Eye (tissue), 1 donor: ENCODE data around the gene DYNC1LI1.
"Not testable (repeated sequence)": the region's sequence is repeated elsewhere in the genome, so short reads cannot be mapped to it uniquely, and the experiment has no call there.

ENCODE experiments used
- DNase-seq: peaks from one replicate; pipeline ENCODE4 v3.0.0-alpha.2; 2015

DYNC1LI1 gene

DNA sequence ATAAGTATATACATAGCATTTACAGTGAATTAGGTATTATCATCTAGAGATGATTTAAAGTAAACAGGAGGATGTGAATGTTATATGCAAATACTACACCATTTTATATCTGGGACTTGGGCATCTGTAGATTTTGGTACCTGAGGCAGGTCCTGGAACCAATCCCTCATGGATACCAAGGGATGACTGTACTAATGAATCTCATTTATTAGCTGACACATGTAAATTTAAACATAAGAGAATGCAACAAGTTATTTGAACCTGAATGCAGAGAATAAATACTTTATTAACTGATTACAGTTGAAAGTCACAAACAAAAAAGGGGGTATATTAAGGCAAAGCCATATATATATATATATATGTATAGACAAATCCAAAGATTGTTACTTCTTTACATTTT is 44.9 kb downstream of the DYNC1LI1 start:
- DNase-seq, result no peak

DNA sequence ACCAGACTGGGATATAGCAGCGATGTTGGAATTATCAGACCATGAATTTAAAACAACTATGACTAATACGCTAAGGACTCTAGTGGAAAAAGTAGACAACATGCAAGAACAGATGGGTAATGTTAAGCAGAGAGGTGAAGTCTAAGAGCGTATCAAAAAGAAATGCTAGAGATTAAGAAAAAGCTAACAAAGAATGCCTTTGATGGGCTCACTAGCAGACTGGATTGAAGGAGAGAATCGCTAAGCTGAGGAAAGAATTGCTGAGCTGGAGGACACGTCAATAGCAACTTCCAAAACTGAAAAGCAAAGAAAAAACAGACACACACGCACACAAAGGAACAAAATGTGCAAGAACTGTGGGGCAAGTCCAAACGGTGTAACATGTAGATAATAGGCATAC is 48.0 kb downstream of the DYNC1LI1 start:
- no peak for DNase-seq

DNA sequence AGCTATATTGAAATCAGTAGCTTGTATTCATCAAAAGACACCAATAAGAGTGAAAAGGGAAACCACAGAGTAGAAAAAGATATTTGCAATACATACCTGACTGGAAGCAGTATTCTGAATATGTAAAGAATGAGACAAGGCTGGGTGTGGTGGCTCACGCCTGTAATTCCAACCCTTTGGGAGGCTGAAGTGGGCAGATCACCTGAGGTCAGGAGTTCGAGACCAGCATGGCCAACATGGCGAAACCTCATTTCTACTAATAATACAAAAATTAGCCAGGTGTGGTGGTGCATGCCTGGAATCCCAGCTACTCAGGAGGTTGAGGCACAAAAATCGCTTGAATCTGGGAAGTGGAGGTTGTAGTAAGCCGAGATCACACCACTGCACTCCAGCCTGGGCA is 51.7 kb downstream of the DYNC1LI1 start:
- not testable (repeated sequence) for DNase-seq

DNA sequence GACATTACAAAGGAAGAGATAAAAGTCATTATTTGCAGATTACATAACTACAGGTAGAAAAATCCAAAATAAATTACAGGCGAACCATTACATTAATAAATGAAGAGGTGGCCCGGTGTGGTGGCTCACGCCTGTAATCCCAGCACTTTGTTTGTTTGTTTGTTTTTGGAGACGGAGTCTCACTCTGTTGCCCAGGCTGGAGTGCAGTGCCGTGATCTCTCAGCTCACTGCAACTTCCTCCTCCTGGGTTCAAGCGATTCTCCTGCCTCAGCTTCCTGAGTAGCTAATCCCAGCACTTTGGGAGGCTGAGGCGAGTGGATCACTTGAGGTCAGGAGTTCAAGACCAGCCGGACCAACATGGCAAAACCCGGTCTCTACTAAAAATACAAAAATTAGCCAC is 53.9 kb downstream of the DYNC1LI1 start:
- DNase-seq, result not testable (repeated sequence)

DNA sequence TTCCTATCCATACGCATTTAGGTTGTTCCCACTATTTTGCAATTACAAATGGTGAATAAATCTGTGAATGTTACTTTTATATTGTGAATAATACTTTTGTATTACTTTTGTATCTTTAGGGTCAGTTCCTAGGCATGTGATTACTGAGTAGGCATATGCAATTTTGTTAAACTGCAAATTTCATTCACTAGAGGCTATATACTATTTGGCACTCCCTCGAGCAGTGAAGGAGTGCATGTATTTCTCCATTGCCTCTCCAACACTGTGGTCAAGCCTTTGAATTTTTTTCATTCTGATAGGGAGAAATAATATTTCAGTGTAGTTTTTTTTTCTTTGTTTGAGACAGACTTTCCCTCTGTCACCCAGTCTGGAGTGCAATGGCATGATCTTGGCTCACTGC is 59.7 kb downstream of the DYNC1LI1 start:
- DNase-seq, result no peak

DNA sequence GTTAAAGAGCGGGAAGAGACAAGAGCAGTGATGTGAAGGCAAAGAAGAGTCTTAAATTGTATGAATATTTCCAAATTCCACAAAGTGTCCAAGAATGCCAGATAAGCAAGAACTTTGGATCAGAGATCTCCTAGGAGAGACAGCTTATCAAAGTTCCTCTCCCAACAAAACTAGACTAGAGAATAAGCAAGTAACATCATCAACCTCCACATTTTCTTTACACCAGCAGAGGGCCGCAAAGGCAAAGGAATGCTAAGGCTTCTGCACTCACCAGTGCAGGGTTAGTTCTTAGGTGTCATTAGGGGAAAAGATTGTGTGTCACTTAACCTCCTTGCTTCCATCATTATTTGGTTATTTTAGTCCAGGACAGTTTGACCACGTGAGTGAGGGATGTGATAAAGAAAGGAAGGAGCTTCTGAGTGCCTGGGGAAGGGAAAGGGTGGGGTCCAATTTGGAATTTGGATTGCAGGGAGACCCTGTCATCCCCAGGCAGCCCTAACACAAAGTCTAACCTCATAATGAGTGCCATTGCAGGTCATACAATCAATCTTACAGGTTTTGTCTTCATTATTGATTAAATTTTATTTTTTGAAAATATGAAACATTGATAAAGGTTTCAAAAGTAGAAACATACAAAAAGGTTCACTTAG is 60.5 kb downstream of the DYNC1LI1 start:
- DNase-seq, result peak; percentile 86

DNA sequence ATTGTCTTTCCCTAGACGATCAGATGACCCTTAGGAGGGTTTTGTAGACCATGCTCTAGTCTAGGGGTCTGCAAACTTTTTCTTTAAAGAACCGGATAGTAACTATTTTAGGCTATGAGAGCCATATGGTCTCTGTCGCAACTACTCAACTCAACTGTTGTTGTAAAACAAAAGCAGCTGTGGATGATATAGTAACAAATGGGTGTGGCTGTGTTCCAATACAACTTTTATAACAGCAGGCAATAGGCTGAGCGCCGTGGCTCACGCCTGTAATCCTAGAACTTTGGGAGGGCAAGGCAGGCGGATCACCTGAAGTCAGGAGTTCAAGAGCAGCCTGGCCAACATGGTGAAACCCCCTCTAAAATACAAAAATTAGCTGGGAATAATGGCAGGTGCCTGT is 61.9 kb downstream of the DYNC1LI1 start:
- no peak for DNase-seq

DNA sequence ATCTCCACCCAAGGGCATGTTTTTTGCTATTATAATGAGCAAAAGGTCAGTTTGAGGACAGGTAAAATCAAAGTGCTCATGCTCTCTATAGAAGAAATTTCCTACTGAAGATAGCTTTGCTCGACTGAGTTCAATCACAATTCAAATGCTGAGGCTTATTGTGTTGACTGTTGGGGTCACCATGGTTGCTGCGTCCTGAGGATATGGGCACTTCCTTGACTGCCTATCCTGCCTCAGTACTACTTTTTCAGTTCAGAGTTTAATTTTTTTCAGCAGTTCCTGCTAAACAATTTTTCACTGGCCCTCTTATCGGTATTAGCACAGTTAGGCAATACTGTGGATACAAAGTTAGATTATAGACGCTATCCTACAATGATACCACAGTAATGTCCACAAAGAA is 64.2 kb downstream of the DYNC1LI1 start:
- DNase-seq, result no peak

DNA sequence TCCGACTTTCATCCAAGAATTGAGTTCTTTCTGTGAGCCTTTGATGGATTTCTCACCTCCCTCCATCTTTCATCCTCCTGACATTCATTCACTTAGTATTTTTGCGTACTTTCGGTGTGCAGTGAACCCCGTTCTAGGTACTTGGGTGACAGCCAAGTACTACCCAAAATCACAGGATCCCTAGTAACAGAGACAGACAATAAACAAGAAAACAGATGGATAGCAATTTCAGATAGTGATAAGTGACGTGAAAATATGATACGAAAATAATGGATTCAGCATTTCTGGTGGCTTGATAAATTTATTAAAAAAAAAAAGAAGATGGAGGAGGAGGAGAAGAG is 67.7 kb downstream of the DYNC1LI1 start:
- DNase-seq, result no peak

DNA sequence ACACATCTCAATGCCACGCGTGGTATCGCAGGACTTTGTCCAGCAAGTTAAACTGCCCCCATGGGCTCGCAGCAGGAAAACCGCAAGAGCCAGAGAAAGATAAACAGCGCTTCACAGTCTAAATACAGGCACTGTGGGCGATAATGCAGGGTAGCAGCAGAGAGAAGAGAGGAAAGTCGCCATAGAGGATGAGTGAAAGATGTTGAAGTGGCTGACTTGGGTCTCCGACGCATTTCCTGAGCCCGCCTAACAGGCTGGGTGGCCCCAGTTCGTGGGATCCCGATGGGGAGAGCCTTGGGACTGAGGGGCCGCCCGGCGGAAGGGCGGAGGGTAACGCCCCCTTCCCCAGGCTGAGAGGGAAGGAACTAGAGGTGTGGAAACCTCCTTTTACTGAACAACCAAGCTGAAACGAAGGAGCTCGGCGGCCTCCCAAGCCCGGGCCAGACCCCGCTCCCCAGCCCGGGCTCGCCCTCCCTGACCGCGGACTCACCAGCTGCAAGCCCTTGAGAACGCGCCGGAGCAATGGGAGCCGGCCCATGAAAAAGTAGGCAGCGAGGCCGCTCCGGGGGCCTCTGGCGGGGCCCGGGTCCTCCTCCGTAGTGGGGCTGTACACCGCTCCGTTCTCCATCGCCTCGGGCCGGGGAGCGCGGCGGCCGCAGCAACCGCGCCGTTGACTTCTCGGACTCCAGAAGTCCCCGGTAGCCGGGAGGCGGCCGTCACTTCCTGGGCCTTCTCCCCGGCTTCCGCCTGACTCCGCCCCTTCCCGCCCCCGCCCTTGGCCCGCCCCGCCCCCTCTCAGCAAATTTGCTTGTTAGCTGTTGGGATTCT is 68.3 kb downstream of the DYNC1LI1 start, which contains the start of gene CMTM6:
CMTM6 (minus strand) TSS at position 735 of the 828 bp plus-strand sequence; CDS start at position 628, 107 bp downstream.
- peak; percentile 93 for DNase-seq

DNA sequence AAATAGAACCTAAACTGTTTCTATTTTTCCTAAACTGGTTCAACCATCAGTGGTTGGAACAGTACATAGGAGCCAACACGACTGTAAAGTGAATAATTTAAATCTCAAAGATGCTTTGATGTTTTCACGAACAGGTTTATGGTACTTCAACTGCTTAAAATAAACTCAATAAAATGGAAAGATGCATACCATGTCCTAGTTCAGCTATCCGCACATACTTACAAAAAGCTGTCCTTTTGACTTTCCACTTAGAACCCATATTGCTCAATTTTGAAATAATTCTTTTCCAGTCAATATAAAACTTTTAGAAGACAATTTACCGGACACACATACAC is 68.9 kb downstream of the DYNC1LI1 start:
- DNase-seq, result no peak

DNA sequence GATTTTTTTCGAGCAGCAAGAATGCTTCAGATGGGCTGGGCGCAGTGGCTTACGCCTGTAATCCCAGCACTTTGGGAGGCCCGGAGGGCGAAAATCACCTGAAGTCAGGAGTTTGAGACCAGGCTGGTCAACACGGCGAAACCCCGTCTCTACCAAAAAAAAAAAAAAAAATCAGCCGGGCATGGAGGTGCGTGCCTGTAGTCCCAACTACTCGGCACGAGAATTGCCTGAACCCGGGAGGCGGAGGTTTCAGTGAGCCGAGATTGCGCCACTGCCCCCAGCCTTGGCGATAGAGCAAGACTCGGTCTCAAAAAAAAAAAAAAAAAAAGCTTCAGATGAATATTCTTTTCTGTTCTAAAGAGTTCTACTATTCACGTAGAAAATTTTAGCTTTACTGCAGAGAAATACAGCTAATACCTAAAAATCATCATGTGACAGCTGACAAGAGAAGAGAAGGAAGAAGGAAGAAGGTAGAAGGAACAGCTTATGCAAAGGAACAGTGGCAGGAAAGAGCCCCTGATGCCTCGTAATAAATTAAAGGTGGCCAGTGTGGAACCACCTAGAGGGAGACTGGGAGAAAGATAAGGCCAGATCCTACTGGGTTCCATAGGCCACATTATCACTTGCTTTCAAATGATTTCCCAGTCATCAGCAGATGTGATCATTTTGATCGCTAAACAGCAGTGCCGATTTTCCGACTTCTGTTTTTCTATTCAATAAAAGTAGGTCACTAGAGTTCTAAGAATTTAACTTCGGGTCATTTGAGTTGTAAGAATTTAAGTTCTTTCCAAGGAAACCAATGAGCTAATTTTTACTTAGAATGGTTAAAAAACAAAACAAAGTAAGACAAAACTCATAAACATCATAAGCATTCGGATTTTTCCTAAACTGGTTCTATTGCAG is 69.5 kb downstream of the DYNC1LI1 start:
- peak; percentile 35 for DNase-seq

DNA sequence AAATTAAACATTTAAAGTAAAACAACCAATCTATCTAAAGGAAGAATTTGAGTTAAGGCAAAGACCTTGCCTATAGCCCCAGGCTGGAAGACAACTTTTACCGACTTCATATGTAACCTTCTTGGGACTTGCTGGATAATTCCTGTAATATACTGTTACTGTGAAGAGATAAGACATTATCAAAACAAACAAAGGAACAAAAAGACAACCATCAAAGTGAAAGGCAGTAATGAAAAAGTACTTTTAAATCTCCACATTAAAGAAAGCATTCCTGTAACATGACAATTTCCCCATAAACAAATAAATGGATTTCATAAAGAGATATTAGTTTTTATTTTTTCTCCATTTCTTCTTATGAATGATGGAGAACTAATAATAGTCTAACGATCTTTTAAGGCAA is 70.4 kb downstream of the DYNC1LI1 start:
- DNase-seq, result no peak

DNA sequence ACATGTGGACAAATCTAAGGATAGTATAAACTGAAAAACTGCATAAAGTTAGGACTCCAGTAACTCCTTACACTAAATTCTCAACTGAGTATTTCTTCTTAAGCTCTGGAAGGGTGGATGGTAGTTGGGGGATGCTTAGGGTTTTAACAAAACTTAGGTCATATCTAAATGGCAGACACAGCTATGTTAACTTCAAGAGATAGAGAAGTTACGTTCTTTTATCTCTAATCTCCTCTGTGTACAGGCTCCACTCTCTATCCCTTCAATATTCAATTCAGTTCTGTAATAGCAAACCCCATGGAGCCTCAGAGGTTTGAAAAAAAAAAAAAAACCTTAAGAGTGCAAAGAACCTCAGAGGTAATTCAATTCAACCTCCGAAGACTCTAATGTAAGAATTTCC is 71.1 kb downstream of the DYNC1LI1 start:
- DNase-seq, result no peak

DNA sequence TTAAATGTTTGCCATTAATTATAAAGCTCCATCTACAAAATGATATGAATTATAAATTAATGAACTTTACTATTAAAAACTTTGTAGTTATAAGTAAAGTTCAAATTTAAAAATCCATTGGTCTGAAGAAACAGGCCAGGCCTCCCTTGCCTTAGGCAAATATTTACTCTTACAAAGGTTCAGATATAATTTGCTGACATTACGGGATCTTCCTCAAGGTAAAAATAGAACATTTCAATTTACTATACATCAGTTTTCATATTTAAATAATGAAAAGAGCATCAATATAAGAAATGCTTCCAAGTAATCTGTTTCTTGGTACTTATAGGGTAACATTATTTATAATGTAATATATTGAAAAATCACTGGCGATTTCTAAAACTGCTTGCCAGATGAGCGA is 71.7 kb downstream of the DYNC1LI1 start:
- DNase-seq, result no peak

DNA sequence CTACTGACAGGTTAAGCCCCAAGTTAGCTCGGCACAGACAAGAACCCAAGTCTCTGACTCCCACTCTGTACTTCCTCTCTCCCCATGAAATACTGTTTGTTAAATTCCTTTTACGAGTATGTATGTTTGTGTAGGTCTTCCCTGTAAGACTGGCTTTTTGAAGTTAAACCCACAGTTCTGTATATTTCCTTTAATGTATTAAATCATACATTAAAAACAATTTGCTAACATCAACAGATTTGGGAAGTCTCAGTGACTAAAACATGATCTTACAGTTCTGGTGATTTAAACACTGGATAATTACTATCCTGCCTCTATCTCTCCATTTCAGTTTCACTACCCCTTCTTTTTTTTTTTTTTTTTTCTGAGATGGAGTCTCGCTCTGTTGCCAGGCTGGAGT is 72.4 kb downstream of the DYNC1LI1 start:
- no peak for DNase-seq

DNA sequence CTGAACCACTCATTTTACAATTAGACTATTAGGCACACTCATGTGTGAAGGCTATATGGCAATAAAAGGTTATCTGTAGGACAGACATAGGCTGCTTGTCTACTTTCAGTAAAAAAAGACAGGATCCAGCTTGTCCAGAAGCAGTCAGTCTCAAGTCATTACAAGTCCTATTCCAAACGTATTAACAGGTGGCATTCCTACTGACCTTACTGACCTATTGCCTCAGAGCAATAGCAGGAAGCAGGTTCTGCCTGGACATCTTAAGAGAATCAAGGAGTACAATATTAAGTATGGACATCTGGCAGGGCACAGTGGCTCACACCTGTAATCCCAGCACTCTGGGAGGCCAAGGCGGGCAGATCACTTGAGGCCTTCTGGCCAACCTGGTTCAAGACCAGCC is 75.0 kb downstream of the DYNC1LI1 start:
- DNase-seq, result no peak

DNA sequence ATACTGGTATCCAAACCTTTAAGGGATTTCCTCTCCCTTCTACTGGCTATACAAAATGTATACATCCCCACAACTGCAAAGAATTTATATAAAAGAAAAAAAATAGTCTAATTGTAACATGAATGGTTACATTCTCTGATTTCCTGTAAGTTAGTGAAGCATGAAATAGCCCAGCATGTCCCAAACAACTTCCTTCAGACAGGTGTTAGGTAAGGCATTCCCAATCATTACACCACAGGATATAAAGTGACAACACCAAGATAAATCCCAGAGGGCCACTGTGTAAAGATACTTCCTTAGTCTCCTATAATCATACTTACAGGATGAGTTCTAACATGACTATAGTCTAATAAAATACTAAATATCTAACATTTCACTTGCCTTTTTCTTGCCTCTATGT is 75.6 kb downstream of the DYNC1LI1 start:
- DNase-seq, result no peak

DNA sequence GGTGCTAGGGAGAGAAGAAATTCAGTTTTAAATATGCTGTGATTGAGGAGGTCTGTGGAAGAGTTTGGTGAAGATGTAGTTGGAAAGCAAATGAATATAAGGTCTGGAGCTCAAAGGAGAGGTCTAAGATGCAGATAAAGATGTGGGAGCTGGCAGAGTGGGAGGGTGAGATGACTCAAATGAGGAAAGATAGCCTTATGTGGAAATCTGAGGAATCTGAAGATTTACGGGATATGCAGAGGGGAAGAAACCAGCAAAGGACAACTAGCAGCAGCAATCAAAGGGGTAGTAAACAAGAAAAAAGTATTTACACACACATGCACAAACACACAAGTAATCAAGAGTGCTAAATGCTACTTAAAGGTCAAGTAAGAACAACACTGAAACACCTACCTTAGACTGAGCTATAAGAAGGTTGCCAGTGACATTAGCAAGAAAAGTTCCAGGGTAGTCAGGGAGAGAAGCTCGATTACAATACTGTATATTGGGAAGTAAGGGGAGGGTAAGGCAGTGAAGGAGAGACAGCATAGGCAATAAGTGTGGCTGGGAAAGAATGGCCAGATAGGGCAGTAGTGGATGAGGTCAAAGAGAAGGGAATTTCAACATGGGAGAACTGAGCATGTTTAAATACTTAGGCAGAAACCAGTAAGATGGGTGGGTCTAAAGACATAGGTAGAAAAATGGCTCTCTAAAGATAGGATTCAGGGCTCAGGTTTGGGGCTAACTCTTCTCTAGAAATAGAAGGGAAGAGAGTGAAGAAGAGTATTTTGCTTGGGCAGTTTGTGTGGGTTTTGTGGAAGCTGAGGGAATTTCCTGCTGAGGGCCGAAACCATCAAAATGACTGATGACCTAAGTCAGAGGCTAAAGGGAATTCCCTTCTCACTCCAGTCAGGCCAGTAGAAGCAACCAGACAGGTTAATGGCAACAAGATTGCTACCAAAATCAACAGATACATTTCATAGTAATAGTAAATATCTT is 76.9 kb downstream of the DYNC1LI1 start:
- DNase-seq, result no peak

DNA sequence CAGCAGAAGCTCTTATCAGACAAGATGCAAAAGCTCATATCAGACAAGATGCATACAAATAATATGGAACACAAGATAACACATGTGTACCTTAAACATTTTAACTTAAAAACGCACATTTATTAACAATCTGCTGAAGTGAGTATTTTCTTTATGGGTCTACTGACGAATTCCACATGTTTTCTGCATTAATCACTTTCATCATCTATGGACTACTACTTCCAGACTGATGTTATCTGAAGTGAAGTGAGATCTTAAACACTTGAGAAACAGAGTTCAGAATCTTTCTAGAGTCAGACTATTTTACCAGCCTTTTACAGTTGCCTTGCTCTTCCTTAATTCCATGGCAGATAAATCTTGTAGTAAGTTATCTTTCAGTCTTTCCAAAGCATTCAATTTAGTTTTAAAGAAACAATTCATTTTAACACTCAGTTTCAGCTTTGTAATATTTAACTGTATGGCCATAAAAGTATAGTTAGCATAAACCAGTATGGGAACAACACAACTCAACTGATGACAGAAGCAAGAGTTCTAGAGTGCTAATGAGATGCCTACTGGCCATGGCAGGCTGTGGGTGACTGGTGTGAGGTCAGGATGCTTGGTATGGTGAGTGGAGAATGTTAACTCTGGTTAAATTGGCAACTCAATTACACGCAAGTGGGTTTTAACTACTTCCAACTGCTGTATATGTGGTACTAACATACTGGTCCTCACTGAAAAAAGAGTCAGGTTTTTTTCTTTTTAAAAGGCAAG is 77.8 kb downstream of the DYNC1LI1 start:
- DNase-seq, result no peak

DNA sequence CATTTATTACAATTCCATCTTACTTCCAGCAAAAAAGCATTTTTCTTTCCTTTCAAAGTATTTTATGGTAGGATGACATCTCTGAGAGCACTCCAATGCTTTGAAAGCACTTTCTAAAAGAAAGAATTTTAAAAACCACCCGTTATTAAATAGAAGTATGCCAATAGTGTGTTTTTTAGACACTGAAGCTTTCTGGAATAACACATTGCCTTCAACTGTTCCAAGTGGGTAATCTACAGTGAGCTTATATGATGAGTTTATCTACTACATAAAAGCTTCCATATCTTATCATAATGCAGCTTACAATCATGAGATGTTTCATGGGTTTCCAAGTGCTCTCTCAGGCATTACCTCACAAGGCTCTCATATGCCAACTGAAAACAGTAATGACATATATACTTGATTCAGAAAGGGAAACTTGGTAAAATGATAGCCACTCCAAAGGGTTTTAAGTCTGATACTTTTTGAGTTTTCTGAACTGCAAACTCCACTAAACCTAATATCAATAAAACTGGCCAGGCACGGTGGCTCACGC is 82.1 kb downstream of the DYNC1LI1 start:
- no peak for DNase-seq
